Measurements from ENCODE around the gene JMJD7.

GRCh38 chr15:41857316-41857715 lies 29.4 kb downstream of the JMJD7 start:
- TF ChIP-seq CTCF (IDR thresholded peaks at IDR 0.05) (no peak), POLR2A (IDR thresholded peaks at IDR 0.05) (no peak)

Data from uterus (tissue), 2 donors.